Kidney (tissue), 14 donors: Measurements from ENCODE around the gene ZNF322. TPM values are rescaled to one million over a fixed set of nuclear protein-coding genes. Genes with fewer than 3 reads are reported as not detected.
A peak's percentile ranks its signal among the peaks of the same experiment; 100 is the strongest.

Source experiments
- DNase-seq, 5 donors: peaks; one replicate each; pipeline ENCODE4 v3.0.0-alpha.2; 2013 to 2020
- FAIRE-seq: peaks from 2 replicates; lab custom pipeline; 2012; peaks lifted over from hg19 to GRCh38; lab: Jason Lieb, UNC
- H3K27ac ChIP-seq, 2 donors: one replicate each; pipeline ENCODE4 v1.7.0; 2013; ENCODE audit warnings: low read depth in 2 of 2, low read length in 2 of 2, inconsistent platforms in 1 of 2
- H3K27me3 ChIP-seq: one replicate; pipeline ENCODE4 v1.7.1; 2013; ENCODE audit warnings: low read length, inconsistent platforms; ENCODE audit not compliant: control insufficient read depth, insufficient read depth
- H3K36me3 ChIP-seq, 3 donors: one replicate each; pipeline versions ENCODE4 v1.7.0 to v1.7.1; 2013; ENCODE audit warnings: low read length in 3 of 3, control low read depth in 1 of 3, inconsistent platforms in 1 of 3; ENCODE audit not compliant: insufficient read depth in 3 of 3, control insufficient read depth in 2 of 3
- H3K4me1 ChIP-seq, 3 donors: one replicate each; pipeline versions ENCODE4 v1.7.0 to v1.7.1; 2013; ENCODE audit warnings: low read length in 3 of 3, inconsistent platforms in 1 of 3, low read depth in 1 of 3; ENCODE audit not compliant: control insufficient read depth in 2 of 3, insufficient read depth in 2 of 3
- H3K4me3 ChIP-seq, 3 donors: one replicate each; pipeline versions ENCODE4 v1.7.0 to v1.8.1; 2013; ENCODE audit warnings: low read length in 3 of 3, control low read depth in 1 of 3, inconsistent platforms in 1 of 3
- H3K9ac ChIP-seq, 3 donors: one replicate each; pipeline versions ENCODE4 v1.7.0 to v1.7.1; 2013; ENCODE audit warnings: low read length in 3 of 3, control low read depth in 1 of 3, inconsistent platforms in 1 of 3
- H3K9me3 ChIP-seq, 3 donors: one replicate each; pipeline versions ENCODE4 v1.7.0 to v1.7.1; 2013; ENCODE audit warnings: low read length in 3 of 3, control low read depth in 1 of 3, inconsistent platforms in 1 of 3; ENCODE audit not compliant: control insufficient read depth in 2 of 3, insufficient read depth in 1 of 3
- CTCF ChIP-seq: IDR thresholded peaks from 3 replicates; pipeline ENCODE4 v1.5.1; 2012; ENCODE audit warnings: mild to moderate bottlenecking, moderate library complexity, borderline replicate concordance; ENCODE audit not compliant: insufficient read depth; ENCODE audit errors: extremely low read depth
- intact Hi-C: fragments of 100-400 bp; cut with DNase I; formaldehyde crosslinking; loops from one replicate; pipeline ENCODE4 v1.11.1; 2022
- polyA plus RNA-seq: library from polyadenylated mRNA; stranded (reverse); fragments of 350-450 nt; fragmentation: Illumina TruSeq; extraction: RNeasy Lipid Tissue Mini Kit (QIAGEN cat#74804); gene quantifications from one replicate; pipeline ENCODE4 v1.2.3, GENCODE V29; 2014; ENCODE audit warnings: low read depth, low replicate concordance; ENCODE audit not compliant: insufficient read depth
- total RNA-seq: library from RNA; stranded (reverse); fragmentation: NEBNext Ultra II Directional; extraction: Animal tissue kit (Norgen Biotek cat#: 25700); gene quantifications from one replicate; pipeline ENCODE4 v1.2.1, GENCODE V29; 2021
- donor health status: control.
- donor health status: control.
- donor health status: control.
- donor health status: control.
- donor health status: control.
- donor health status: DM: yes; HTN: yes; CAD: no.
- donor health status: Normal renal cell carcinoma (clear cell type).

ZNF322 gene
- total and polyA plus RNA-seq, 2 donors from 2014 or later, result 7.9 to 27.3 TPM

- Histone ChIP-seq H3K27ac (no peak overlapping the region), H3K4me3 (peak overlapping the region in 1 of 3 donors; percentile 33), H3K36me3 (no peaks in the 10 kb centered on the region), H3K9ac (no peak overlapping the region), H3K27me3 (no peaks in the 10 kb centered on the region), H3K9me3 (no peaks in the 10 kb centered on the region), H3K4me1 (no peaks in the 10 kb centered on the region)
- DNase-seq (peak in 3 of 5 donors; percentile 54 to 78 (median 74)), FAIRE-seq (no peak)
- TF ChIP-seq CTCF, result peak; percentile 67
- intact Hi-C loops, result no loop called here
Observed at GRCh38 chr6:26607434-26608230, 51.9 kb downstream of the ZNF322 start.

DNA sequence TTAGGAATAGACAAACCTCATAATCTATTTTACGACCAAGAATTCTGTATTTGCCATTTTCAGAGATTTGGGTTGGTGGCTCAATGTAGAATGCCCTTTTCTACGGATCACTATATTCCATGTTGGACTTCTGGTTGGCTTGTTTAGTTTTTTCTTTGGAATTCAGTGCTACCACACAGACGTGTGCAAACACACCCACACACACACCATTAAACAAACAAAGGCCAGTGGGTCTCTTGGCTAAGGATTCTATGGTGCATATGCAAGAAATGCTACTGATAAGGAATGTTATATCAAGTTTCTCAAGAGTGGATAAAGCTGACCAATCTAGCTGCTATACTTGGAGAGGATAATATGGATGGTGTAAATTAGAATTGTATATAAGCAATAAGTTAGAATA lies 54.7 kb downstream of the ZNF322 start:
- H3K27me3 ChIP-seq, result no peaks in the 10 kb centered on the region
- TF ChIP-seq CTCF, result no peak
- no peaks in the 10 kb centered on the region for H3K4me1 ChIP-seq
- no peaks in the 10 kb centered on the region for H3K9me3 ChIP-seq
- H3K27ac ChIP-seq, result no peak overlapping the region
- no peak for DNase-seq
- no peak overlapping the region for H3K4me3 ChIP-seq
- intact Hi-C loops, result no loop called here
- H3K9ac ChIP-seq, result no peak overlapping the region
- peaks cover 0 to under 1% (median 0%) of the 10 kb centered on the region in 3 donors for H3K36me3 ChIP-seq
- FAIRE-seq, result no peak

GRCh38 chr6:26604026-26604425 lies 55.5 kb downstream of the ZNF322 start:
- H3K4me1 ChIP-seq, result no peaks in the 10 kb centered on the region
- peaks cover 0 to 7% (median 6%) of the 10 kb centered on the region in 3 donors for H3K36me3 ChIP-seq
- no peak for DNase-seq
- H3K27ac ChIP-seq, result no peak overlapping the region
- TF ChIP-seq CTCF, result no peak
- H3K9me3 ChIP-seq, result no peaks in the 10 kb centered on the region
- intact Hi-C loops, result no loop called here
- no peak overlapping the region for H3K4me3 ChIP-seq
- no peak for FAIRE-seq
- no peak overlapping the region for H3K9ac ChIP-seq
- H3K27me3 ChIP-seq, result no peaks in the 10 kb centered on the region
